HL-60 (cell line): ENCODE measurements around the gene IP6K2.
"Not testable (repeated sequence)": the region's sequence is repeated elsewhere in the genome, so short reads cannot be mapped to it uniquely, and the experiment has no call there.

Source experiments
- DNase-seq, 2 experiments: peaks; one replicate each; pipeline ENCODE4 v3.0.0-alpha.2; 2010 to 2020; ENCODE audit warnings: low read depth in 1 of 2, low spot score in 1 of 2
- H3K27ac ChIP-seq: fragments of 250-450 bp; sonication (Bioruptor Pico); replicated peaks from 2 replicates; pipeline ENCODE4 v1.5.1; 2020; ENCODE audit warnings: mild to moderate bottlenecking, moderate library complexity
- H3K27me3 ChIP-seq: fragments of 250-450 bp; sonication (Bioruptor Pico); 2 replicates; pipeline ENCODE4 v1.5.1; 2021; ENCODE audit warnings: mild to moderate bottlenecking, moderate library complexity; ENCODE audit not compliant: insufficient read depth, poor library complexity, severe bottlenecking
- H3K4me3 ChIP-seq: replicated peaks from 2 replicates; pipeline ENCODE4 v1.5.1; 2011; ENCODE audit warnings: mild to moderate bottlenecking, control low read depth, low read length; ENCODE audit not compliant: insufficient read depth
- GABPA ChIP-seq: IDR thresholded peaks from 2 replicates; pipeline ENCODE4 v1.6.1; 2012; ENCODE audit warnings: low read depth
- POLR2AphosphoS5 ChIP-seq: IDR thresholded peaks from 2 replicates; pipeline ENCODE4 v1.6.1; 2012; ENCODE audit warnings: low read depth
- SPI1 ChIP-seq: IDR thresholded peaks from 2 replicates; pipeline ENCODE4 v1.6.1; 2012; ENCODE audit warnings: low read depth, mild to moderate bottlenecking, borderline replicate concordance
- TF ChIP-seq, protein P1 (sequence below): IDR thresholded peaks from 2 replicates; pipeline ENCODE4 v1.6.1; 2012; ENCODE audit warnings: low read depth; ENCODE audit not compliant: insufficient replicate concordance
- TF ChIP-seq, protein P2 (sequence below): IDR thresholded peaks from one replicate; pipeline ENCODE4 v1.5.1; 2011; ENCODE audit warnings: low read length, control low read depth, inconsistent platforms; ENCODE audit not compliant: insufficient read depth

The IP6K2 gene

DNA sequence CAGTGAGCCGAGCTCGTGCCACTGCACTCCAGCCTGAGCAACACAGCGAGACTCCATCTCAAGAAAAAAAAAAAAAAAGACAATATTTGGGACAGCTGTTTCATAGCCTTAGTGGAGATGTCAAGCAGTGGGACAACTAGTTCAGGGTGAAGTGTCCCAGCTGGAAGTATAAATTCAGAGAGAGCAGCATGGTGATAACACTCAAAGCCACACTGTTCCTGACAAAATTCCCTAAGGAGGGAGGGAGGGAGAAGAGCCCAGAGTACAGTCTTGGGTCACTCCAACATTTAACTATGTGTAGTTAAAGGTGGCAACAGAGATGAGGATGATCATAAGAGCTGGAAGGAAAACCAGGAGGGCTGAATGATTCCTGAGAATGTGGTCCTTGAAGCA is 21.1 kb upstream of the IP6K2 start:
- H3K4me3 ChIP-seq = no peak overlapping the region
- TF ChIP-seq, protein P1, sequence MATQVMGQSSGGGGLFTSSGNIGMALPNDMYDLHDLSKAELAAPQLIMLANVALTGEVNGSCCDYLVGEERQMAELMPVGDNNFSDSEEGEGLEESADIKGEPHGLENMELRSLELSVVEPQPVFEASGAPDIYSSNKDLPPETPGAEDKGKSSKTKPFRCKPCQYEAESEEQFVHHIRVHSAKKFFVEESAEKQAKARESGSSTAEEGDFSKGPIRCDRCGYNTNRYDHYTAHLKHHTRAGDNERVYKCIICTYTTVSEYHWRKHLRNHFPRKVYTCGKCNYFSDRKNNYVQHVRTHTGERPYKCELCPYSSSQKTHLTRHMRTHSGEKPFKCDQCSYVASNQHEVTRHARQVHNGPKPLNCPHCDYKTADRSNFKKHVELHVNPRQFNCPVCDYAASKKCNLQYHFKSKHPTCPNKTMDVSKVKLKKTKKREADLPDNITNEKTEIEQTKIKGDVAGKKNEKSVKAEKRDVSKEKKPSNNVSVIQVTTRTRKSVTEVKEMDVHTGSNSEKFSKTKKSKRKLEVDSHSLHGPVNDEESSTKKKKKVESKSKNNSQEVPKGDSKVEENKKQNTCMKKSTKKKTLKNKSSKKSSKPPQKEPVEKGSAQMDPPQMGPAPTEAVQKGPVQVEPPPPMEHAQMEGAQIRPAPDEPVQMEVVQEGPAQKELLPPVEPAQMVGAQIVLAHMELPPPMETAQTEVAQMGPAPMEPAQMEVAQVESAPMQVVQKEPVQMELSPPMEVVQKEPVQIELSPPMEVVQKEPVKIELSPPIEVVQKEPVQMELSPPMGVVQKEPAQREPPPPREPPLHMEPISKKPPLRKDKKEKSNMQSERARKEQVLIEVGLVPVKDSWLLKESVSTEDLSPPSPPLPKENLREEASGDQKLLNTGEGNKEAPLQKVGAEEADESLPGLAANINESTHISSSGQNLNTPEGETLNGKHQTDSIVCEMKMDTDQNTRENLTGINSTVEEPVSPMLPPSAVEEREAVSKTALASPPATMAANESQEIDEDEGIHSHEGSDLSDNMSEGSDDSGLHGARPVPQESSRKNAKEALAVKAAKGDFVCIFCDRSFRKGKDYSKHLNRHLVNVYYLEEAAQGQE = no peak
- TF ChIP-seq SPI1 (no peak), GABPA (no peak), POLR2AphosphoS5 (no peak)
- TF ChIP-seq, protein P2, sequence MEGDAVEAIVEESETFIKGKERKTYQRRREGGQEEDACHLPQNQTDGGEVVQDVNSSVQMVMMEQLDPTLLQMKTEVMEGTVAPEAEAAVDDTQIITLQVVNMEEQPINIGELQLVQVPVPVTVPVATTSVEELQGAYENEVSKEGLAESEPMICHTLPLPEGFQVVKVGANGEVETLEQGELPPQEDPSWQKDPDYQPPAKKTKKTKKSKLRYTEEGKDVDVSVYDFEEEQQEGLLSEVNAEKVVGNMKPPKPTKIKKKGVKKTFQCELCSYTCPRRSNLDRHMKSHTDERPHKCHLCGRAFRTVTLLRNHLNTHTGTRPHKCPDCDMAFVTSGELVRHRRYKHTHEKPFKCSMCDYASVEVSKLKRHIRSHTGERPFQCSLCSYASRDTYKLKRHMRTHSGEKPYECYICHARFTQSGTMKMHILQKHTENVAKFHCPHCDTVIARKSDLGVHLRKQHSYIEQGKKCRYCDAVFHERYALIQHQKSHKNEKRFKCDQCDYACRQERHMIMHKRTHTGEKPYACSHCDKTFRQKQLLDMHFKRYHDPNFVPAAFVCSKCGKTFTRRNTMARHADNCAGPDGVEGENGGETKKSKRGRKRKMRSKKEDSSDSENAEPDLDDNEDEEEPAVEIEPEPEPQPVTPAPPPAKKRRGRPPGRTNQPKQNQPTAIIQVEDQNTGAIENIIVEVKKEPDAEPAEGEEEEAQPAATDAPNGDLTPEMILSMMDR = no peak
- no peak for DNase-seq
- no peak overlapping the region for H3K27ac ChIP-seq
- H3K27me3 ChIP-seq = no peaks in the 10 kb centered on the region

DNA sequence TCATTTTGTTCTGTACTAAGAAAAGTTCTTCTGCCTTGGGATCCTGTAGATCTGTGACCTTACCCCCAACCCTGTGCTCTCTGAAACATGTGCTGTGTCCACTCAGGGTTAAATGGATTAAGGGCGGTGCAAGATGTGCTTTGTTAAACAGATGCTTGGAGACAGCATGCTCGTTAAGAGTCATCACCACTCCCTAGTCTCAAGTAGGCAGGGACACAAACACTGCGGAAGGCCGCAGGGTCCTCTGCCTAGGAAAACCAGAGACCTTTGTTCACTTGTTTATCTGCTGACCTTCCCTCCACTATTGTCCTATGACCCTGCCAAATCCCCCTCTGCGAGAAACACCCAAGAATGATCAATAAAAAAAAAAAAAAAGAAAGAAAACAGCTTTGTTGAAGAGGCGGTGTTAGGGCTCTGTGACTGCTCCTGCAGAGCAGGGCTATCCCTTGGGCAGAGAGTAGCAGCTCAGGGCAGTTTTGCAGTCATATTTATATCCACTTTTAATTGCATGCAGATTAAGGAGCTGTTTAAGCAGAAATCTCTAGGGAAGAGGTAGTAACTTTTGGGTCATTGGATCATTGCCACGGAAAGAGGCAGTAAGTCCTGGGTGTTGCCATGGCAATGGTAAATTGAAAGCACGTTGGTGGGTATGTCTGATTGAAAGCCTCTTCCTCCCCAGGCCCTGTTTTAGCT is 18.2 kb upstream of the IP6K2 start:
- H3K4me3 ChIP-seq, DNase-seq, H3K27ac ChIP-seq, H3K27me3 ChIP-seq: not testable (repeated sequence)

DNA sequence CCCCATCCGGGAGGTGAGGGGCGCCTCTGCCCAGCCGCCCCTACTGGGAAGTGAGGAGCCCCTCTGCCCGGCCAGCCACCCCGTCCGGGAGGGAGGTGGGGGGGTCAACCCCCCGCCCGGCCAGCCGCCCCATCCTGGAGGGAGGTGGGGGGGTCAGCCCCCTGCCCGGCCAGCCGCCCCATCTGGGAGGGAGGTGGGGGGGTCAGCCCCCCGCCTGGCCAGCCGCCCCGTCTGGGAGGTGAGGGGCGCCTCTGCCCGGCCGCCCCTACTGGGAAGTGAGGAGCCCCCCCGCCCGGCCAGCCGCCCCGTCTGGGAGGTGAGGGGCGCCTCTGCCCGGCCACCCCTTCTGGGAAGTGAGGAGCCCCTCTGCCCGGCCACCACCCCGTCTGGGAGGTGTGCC is 17.5 kb upstream of the IP6K2 start:
- H3K27me3 ChIP-seq, H3K27ac ChIP-seq, DNase-seq: not testable (repeated sequence)

DNA sequence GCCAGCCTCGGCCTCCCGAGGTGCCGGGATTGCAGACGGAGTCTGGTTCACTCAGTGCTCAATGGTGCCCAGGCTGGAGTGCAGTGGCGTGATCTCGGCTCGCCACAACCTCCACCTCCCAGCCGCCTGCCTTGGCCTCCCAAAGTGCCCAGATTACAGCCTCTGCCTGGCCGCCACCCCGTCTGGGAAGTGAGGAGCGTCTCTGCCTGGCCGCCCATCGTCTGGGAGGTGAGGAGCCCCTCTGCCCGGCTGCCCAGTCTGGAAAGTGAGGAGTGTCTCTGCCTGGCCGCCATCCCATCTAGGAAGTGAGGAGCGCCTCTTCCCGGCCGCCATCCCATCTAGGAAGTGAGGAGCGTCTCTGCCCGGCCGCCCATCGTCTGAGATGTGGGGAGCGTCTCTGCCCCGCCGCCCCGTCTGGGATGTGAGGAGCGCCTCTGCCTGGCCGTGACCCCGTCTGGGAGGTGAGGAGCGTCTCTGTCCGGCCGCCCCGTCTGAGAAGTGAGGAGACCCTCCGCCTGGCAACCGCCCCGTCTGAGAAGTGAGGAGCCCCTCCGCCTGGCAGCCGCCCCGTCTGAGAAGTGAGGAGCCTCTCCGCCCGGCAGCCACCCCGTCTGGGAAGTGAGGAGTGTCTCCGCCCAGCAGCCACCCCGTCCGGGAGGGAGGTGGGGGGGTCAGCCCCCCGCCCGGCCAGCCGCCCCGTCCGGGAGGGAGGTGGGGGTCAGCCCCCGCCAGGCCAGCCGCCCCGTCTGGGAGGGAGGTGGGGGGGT is 16.9 kb upstream of the IP6K2 start:
- H3K27me3 ChIP-seq, H3K4me3 ChIP-seq, H3K27ac ChIP-seq, DNase-seq: not testable (repeated sequence)

More for the DNA sequence above, 17.5 kb upstream of the IP6K2 start:
- not testable (repeated sequence) for H3K4me3 ChIP-seq

DNA sequence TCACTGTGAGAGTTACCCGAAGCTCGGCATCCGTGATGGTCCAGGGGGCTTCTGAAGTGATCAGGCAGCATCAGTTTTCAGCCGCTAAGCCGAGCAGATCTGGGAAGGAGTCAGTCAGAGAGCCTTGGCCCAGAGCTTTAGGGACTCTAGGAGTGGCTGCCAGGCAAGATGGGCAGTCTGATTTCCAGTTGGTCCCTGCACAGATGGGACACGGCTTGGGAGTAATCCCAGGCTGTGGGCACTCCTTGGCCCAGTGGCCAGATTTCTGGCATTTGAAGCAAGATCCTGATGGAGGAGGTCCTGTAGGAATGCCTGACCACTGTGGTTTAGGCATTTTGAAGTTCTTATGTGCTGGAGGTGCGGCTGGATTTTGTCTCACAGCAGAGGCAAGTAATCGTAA is 10.5 kb upstream of the IP6K2 start:
- H3K27ac ChIP-seq = no peak overlapping the region
- H3K4me3 ChIP-seq = no peak overlapping the region
- H3K27me3 ChIP-seq = no peaks in the 10 kb centered on the region
- TF ChIP-seq SPI1 = no peak
- TF ChIP-seq, protein P1 = no peak
- no peak for TF ChIP-seq POLR2AphosphoS5
- TF ChIP-seq, protein P2 = no peak
- TF ChIP-seq GABPA = no peak
- DNase-seq = no peak

DNA sequence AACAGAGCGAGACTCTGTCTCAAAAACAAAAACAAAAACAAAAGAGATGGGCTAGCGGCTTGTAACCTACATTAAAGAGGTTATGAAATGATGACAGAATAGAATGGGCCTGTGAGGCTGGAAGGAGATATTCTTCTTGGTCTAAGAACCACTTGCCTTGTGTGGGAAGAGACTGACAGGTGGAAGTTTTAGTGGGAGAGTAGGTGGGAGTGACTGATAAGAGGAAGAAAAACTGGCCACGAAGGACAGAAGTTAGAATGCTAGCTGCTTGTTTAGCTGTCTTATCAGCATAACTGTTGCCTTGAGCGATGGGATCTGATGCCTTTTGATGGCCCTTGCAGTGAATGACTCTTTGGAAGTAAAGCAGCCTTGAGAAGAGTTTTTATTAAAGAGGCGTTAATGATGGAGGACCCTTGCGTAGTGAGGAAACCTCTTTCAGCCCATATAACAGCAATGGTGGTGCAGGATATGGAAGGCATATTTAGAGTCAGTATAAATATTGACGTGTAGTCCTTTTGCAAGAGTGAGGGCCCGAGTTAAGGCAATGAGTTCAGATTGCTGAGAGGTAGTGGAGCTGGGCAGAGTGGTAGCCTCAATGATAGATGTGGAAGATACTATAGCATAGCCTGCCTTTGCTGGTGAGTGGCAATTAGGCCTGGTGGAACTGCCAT is 8.3 kb upstream of the IP6K2 start:
- H3K4me3 ChIP-seq, DNase-seq, H3K27ac ChIP-seq, H3K27me3 ChIP-seq: not testable (repeated sequence)
